Omental fat pad (tissue), 4 donors: Measurements from ENCODE around the gene SEC23B. TPM values are rescaled to one million over a fixed set of nuclear protein-coding genes. Genes with fewer than 3 reads are reported as not detected.

Experiments used
- ATAC-seq: fragments of 150-250 bp; one replicate; pipeline ENCODE4 v1.9.1; 2016; ENCODE audit warnings: mild to moderate bottlenecking, moderate library complexity; ENCODE audit not compliant: low FRiP score
- DNase-seq: peaks from one replicate; pipeline ENCODE4 v3.0.0-alpha.2; 2019; ENCODE audit warnings: low spot score
- CTCF ChIP-seq, 3 donors: fragments of 450-650 bp; IDR thresholded peaks; one replicate each; pipeline ENCODE4 v1.5.1; 2016 to 2017; ENCODE audit warnings: antibody characterized with exemption in 3 of 3, mild to moderate bottlenecking in 3 of 3, moderate library complexity in 2 of 3
- total RNA-seq, 4 donors: library from RNA; depleted of rRNA; stranded (reverse); fragments of >200 nt; gene quantifications; one replicate each; pipeline ENCODE4 v1.1.0, GENCODE V29; 2016

Gene SEC23B
- 10 to 100 TPM; 35.5 to 44.6 (median 38.5) TPM for total RNA-seq

DNA sequence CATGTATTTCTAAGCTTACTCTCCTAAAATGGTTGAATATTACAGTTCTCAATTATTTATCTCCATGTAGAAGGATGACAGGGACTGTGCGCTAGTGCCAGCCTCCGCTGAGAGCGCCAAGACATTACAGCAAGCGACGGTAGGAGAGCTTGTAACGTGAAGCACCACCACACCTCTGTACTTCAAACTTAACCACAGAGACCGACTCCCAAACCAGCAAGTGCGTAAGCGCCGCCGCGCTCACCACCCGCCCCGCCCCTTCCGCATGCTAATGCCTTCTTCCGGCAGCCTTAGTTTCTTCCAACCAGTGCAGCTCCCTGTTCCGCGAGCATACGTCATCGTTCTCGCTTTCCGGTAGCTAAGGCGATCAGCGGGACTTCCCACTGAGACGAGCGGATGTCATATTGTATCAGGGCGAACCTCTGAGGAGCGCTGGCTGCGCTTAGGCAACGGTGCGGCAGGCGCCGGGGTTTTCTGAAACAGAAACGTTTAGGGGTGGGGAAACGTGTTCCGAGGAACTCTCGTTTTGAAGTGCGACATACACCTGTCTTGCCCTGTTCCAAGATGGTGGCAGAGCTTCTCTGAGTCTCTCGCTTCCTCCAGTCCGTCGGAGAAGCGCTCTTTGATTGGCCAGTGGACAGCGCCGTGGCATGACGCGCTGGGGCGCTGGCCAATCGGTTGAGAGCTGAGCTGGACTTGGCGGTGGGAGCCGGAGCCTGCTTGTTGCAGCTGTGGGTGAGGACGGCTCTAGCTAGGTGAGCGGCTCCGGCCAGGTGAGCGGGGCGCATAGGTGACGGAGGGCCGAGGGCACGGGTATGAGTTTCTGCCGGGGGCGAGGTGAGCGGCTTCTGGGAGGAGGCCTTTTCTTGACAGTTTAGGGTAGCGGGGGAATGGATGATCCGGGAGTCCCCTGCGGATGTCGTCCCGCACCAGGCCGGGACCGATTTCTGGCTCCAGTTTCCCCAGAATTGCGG, at the start of gene SEC23B:
SEC23B (plus strand) TSS at position 723 of the 974 bp plus-strand sequence. CDS start 2,896 bp downstream, outside the sequence.
- TF ChIP-seq CTCF (IDR thresholded peaks at IDR 0.05) = no peak
- ATAC-seq (peak; percentile 100), DNase-seq (peak; percentile 90)

- TF ChIP-seq CTCF (IDR thresholded peaks at IDR 0.05) = no peak
- DNase-seq = no peak
- no peak for ATAC-seq
These were observed 42.1 kb upstream of the SEC23B start for GRCh38 chr20:18465536-18466200.

DNA sequence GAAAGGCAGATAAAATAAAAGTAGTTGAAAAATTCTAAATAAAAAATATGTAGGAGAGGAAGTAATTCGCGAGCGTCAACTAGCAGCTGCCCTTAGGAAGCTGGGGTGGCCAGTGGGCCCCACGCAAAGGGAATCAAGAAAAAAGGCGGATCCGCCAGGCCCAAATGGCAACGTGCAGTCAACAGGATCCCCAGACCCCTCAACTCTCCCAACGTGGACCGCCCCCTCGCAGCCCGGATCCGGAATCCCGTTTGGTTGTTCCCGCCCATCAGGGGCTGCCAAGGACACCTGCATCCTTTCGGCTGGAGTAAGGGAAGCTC, 41.2 kb upstream of the SEC23B start:
- DNase-seq = peak; percentile 25
- ATAC-seq = peak; percentile 55
- TF ChIP-seq CTCF (IDR thresholded peaks at IDR 0.05) = no peak

DNA sequence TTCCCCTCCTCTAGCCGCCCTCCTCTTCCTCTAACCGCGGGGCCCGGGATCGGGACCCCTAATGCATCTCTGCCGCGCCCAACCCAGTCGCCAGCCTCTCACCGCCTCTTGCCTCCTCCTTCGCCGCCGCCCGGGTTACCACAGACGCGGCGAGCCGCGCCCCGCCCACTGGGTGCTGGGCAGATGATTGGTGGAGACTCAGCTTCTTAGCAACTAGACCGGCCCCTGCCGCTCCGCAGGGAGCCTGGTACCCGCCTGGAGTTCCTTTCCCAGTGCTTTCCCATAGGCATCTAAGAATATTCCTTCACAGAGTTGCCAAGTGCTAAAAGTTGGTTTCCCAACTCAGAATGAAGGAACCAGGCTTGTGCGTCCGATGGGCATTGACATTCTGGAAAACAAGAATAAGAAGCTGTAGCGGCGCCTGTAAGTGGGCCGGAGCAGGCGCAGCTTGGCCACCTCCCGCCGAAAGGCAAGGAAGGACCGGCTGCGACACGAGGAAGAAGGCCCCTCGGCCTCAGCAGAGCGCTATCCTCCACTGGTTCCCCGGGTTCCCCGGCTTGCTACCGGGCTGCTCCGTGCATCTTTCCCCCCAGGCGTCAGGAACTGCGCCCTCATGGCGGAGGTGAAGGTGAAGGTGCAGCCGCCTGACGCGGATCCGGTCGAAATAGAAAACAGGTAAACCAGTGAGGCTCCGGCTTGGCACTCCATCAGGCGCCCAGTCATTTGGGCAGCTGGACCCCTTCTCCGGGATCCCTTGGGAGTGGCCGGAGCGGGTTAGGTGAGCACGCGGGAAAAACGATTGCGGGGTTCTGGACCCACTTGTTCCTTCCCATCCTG, 40.6 kb upstream of the SEC23B start, which contains the start of the genes DZANK1 and POLR3F:
DZANK1 (minus strand) TSS at position 137 of the 837 bp plus-strand sequence. CDS start 1,672 bp downstream, outside the sequence.
POLR3F (plus strand) TSS at position 497 of the 837 bp plus-strand sequence; CDS start at position 614, 117 bp downstream.
- DNase-seq = peak; percentile 83
- TF ChIP-seq CTCF (IDR thresholded peaks at IDR 0.05) = no peak
- peak; percentile 100 for ATAC-seq

GRCh38 chr20:18477218-18477617, 30.5 kb upstream of the SEC23B start:
- ATAC-seq (no peak), DNase-seq (no peak)
- TF ChIP-seq CTCF (IDR thresholded peaks at IDR 0.05) = no peak

DNA sequence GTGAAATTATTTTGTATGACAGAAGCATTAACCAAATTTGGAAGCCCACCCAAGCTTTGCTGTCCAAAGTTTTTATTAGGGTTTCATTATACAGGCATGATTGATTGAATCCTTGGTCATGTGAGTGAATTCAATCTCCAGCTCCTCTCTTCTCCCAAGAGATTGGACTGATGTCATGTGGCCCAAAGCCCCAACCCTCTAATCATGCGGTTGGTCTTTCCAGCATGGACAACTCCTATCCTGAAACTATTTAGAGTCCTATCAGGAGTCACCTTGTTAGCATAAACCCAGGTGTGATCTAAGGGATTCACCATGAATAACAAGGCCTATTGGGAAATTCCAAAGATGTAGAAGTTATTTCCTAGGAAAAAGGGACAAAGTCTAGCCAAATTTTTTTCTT, 29.9 kb upstream of the SEC23B start:
- DNase-seq (no peak), ATAC-seq (no peak)
- TF ChIP-seq CTCF (IDR thresholded peaks at IDR 0.05) = no peak
